Stomach smooth muscle (tissue), 2 donors: ENCODE results near the gene CCDC9B.

Source experiments
- H3K27ac ChIP-seq: one replicate; pipeline ENCODE4 v1.7.0; 2013; ENCODE audit warnings: mild to moderate bottlenecking, low read length, inconsistent platforms
- H3K27me3 ChIP-seq, 2 donors: one replicate each; pipeline ENCODE4 v1.7.0; 2013; ENCODE audit warnings: low read length in 2 of 2; ENCODE audit not compliant: insufficient read depth in 2 of 2, control insufficient read depth in 1 of 2
- H3K36me3 ChIP-seq, 2 donors: one replicate each; pipeline ENCODE4 v1.7.0; 2013; ENCODE audit warnings: low read length in 2 of 2; ENCODE audit not compliant: control insufficient read depth in 2 of 2, insufficient read depth in 2 of 2
- H3K4me1 ChIP-seq: one replicate; pipeline ENCODE4 v1.7.0; 2013; ENCODE audit warnings: low read length; ENCODE audit not compliant: control insufficient read depth, insufficient read depth
- H3K4me3 ChIP-seq, 2 donors: one replicate each; pipeline ENCODE4 v1.7.0; 2013; ENCODE audit warnings: low read length in 2 of 2
- H3K9ac ChIP-seq, 2 donors: one replicate each; pipeline ENCODE4 v1.7.0; 2013; ENCODE audit warnings: low read length in 2 of 2, mild to moderate bottlenecking in 1 of 2
- H3K9me3 ChIP-seq, 2 donors: one replicate each; pipeline ENCODE4 v1.7.0; 2013; ENCODE audit warnings: low read length in 2 of 2; ENCODE audit not compliant: control insufficient read depth in 2 of 2
- donor health status: healthy.
- donor health status: Pancreatic carcinoma.

Gene CCDC9B

GRCh38 chr15:40340740-40341400 is at the start of gene CCDC9B:
Gene CCDC9B (minus strand): TSS chr15:40340939. CDS start chr15:40340819, 120 bp downstream.
- Histone ChIP-seq H3K27ac (peak within 1 kb of the TSS; percentile 99), H3K4me3 (peak within 1 kb of the TSS; percentile 67 to 80), H3K36me3 (peaks cover 3% of the 10 kb centered on the region in 2 donors), H3K9ac (peak within 1 kb of the TSS; percentile 95 to 97), H3K27me3 (no peaks in the 10 kb centered on the region), H3K9me3 (no peaks in the 10 kb centered on the region), H3K4me1 (peaks cover 87% of the 10 kb centered on the region)

GRCh38 chr15:40389824-40390595 is 49.3 kb upstream of the CCDC9B start:
- Histone ChIP-seq H3K4me1 (no peaks in the 10 kb centered on the region), H3K9ac (no peak overlapping the region), H3K4me3 (no peak overlapping the region), H3K27me3 (no peaks in the 10 kb centered on the region), H3K9me3 (no peaks in the 10 kb centered on the region), H3K27ac (no peak overlapping the region), H3K36me3 (peaks cover 22 to 26% of the 10 kb centered on the region in 2 donors)

GRCh38 chr15:40388941-40389823 is 48.4 kb upstream of the CCDC9B start:
- no peaks in the 10 kb centered on the region for H3K27me3 ChIP-seq
- H3K27ac ChIP-seq, result no peak overlapping the region
- no peaks in the 10 kb centered on the region for H3K9me3 ChIP-seq
- no peak overlapping the region for H3K4me3 ChIP-seq
- no peak overlapping the region for H3K9ac ChIP-seq
- no peaks in the 10 kb centered on the region for H3K4me1 ChIP-seq
- peaks cover 22 to 26% of the 10 kb centered on the region in 2 donors for H3K36me3 ChIP-seq

- Histone ChIP-seq H3K9ac (no peak overlapping the region), H3K27ac (no peak overlapping the region), H3K4me1 (peaks cover 6% of the 10 kb centered on the region), H3K27me3 (no peaks in the 10 kb centered on the region), H3K36me3 (peaks cover 14 to 21% of the 10 kb centered on the region in 2 donors), H3K4me3 (no peak overlapping the region), H3K9me3 (no peaks in the 10 kb centered on the region)
Observed at GRCh38 chr15:40386480-40386879, 45.7 kb upstream of the CCDC9B start.

GRCh38 chr15:40382580-40383456 is 42.1 kb upstream of the CCDC9B start, which contains the start of gene KNSTRN:
Gene KNSTRN (plus strand): TSS chr15:40382721. CDS start chr15:40382836, 115 bp downstream.
- Histone ChIP-seq H3K9me3 (no peaks in the 10 kb centered on the region), H3K36me3 (peaks cover 7 to 11% of the 10 kb centered on the region in 2 donors), H3K9ac (peak within 1 kb of the TSS; percentile 54 to 72), H3K4me1 (peaks cover 6% of the 10 kb centered on the region), H3K4me3 (peak within 1 kb of the TSS; percentile 78 to 86), H3K27me3 (no peaks in the 10 kb centered on the region), H3K27ac (no peak within 1 kb of the TSS)

GRCh38 chr15:40381818-40382529 is 41.2 kb upstream of the CCDC9B start:
- Histone ChIP-seq H3K36me3 (peaks cover 7% of the 10 kb centered on the region in 2 donors), H3K27ac (no peak overlapping the region), H3K4me1 (peaks cover 6% of the 10 kb centered on the region), H3K9ac (no peak overlapping the region), H3K27me3 (no peaks in the 10 kb centered on the region), H3K4me3 (peak overlapping the region; percentile 78 to 86), H3K9me3 (no peaks in the 10 kb centered on the region)

GRCh38 chr15:40380636-40381035 is 39.9 kb upstream of the CCDC9B start:
- Histone ChIP-seq H3K4me3 (no peak overlapping the region), H3K27ac (no peak overlapping the region), H3K9me3 (no peaks in the 10 kb centered on the region), H3K4me1 (peaks cover 6% of the 10 kb centered on the region), H3K9ac (no peak overlapping the region), H3K36me3 (no peaks in the 10 kb centered on the region), H3K27me3 (no peaks in the 10 kb centered on the region)

- Histone ChIP-seq H3K27me3 (no peaks in the 10 kb centered on the region), H3K9ac (no peak overlapping the region), H3K27ac (no peak overlapping the region), H3K4me1 (peaks cover 6% of the 10 kb centered on the region), H3K36me3 (no peaks in the 10 kb centered on the region), H3K4me3 (no peak overlapping the region), H3K9me3 (no peaks in the 10 kb centered on the region)
Observed at GRCh38 chr15:40379853-40380252, 39.1 kb upstream of the CCDC9B start.

GRCh38 chr15:40379374-40379773 is 38.6 kb upstream of the CCDC9B start:
- Histone ChIP-seq H3K27me3 (no peaks in the 10 kb centered on the region), H3K4me3 (no peak overlapping the region), H3K4me1 (peaks cover 6% of the 10 kb centered on the region), H3K36me3 (no peaks in the 10 kb centered on the region), H3K27ac (no peak overlapping the region), H3K9ac (no peak overlapping the region), H3K9me3 (no peaks in the 10 kb centered on the region)
